ENCODE measurements around the gene MYMX. TPM values are rescaled to one million over a fixed set of nuclear protein-coding genes. Genes with fewer than 3 reads are reported as not detected.

Gene MYMX
- total and polyA plus RNA-seq, 2 of the 13 experiments (the other 11 are each of a cell fraction or from before 2014, with no cell fraction given): not detected

- TF ChIP-seq ZHX1 (CRISPR knock-in tag; IDR thresholded peaks at IDR 0.05; ENCODE audit: low read depth) (peak; percentile 53; the same call in 1 of the 2 replicates), ZSCAN30 (CRISPR knock-in tag; IDR thresholded peaks at IDR 0.05) (peak; percentile 74), NFE2 (CRISPR knock-in tag; IDR thresholded peaks at IDR 0.05) (peak; percentile 77; the same call in 1 of the 2 replicates), CTCF (CRISPR knock-in tag; IDR thresholded peaks at IDR 0.05) (no peak), CREB3 (CRISPR knock-in tag; IDR thresholded peaks at IDR 0.05) (no peak), SRSF4 (IDR thresholded peaks at IDR 0.05; ENCODE audit: low read depth, low read length, poor library complexity, severe bottlenecking) (no peak), MNT (IDR thresholded peaks at IDR 0.05) (peak; percentile 62; the same call in 1 of the 2 replicates), KLF6 (CRISPR knock-in tag; IDR thresholded peaks at IDR 0.05) (0 out of 2 replicates have a peak, but pooled peaks have one; percentile 67), ZMYM3 (CRISPR knock-in tag; IDR thresholded peaks at IDR 0.05) (no peak), ZNF337 (CRISPR knock-in tag; IDR thresholded peaks at IDR 0.05; ENCODE audit: borderline replicate concordance, low read depth) (no peak), ISL2 (CRISPR knock-in tag; IDR thresholded peaks at IDR 0.05) (peak; percentile 43; the same call in 1 of the 2 replicates), ZBED4 (CRISPR knock-in tag; IDR thresholded peaks at IDR 0.05; ENCODE audit: borderline replicate concordance) (peak; percentile 29; the same call in 1 of the 2 replicates), ZNF136 (CRISPR knock-in tag; IDR thresholded peaks at IDR 0.05; ENCODE audit: low read depth) (no peak), NCOA5 (CRISPR knock-in tag; IDR thresholded peaks at IDR 0.05) (no peak), ZNF205 (CRISPR knock-in tag; IDR thresholded peaks at IDR 0.05) (0 out of 2 replicates have a peak, but pooled peaks have one; percentile 12), GFI1 (CRISPR knock-in tag; IDR thresholded peaks at IDR 0.05; ENCODE audit: borderline replicate concordance) (0 out of 2 replicates have a peak, but pooled peaks have one; percentile 34), HMGA1 (CRISPR knock-in tag; conservative IDR thresholded peaks at IDR 0.05) (no peak)
These were observed 30.9 kb downstream of the MYMX start (continued) for GRCh38 chr6:44247338-44248302.
